Measurements from ENCODE around the gene TMEM245. TPM values are rescaled to one million over a fixed set of nuclear protein-coding genes. Genes with fewer than 3 reads are reported as not detected.
"Not testable (repeated sequence)": the region's sequence is repeated elsewhere in the genome, so short reads cannot be mapped to it uniquely, and the experiment has no call there.

Gene TMEM245
- total RNA-seq, 1 donor from 2014 or later, result 67.7 TPM

DNA sequence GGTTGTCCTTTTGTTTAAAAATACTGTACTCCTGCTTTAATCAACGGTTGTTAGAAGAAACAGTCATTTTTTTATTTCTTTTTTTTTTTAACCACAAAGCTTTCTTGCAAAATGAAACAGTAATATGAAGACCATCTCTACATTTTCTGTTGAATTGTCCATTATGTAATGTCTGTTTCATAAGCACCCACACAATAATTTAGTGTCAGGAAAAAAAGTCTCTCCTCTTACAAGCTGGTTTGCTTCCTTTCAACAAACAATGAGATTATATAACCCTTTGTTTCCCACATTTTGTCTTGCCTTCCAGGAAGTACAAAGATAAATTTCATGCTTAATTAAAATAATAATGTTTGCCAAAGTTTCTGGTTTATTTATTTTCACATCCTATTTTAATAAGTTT lies 123.1 kb downstream of the TMEM245 start:
- DNase-seq (ENCODE audit: low spot score), result no peak

- DNase-seq (ENCODE audit: low spot score), result no peak
These were observed 125.1 kb downstream of the TMEM245 start for GRCh38 chr9:108994695-108995094.

DNA sequence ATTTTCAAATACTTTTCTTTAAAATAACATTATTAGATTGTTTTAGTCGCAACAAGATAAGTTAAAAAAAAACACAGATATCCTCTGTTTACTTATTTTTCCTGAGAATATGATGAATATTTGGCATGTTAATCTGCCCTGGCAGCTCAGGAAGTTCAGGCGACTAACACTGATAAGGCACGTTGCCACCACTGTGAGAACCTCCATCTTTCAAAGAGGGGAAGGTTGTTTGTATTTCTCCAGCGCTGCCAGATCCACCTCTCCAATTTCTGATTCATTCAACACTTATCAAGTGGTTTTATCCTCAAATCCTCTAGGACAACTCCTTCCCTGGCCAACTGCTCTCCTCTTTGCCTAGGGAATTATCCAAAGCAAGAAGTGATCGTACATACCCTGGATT lies 128.3 kb downstream of the TMEM245 start:
- DNase-seq (ENCODE audit: low spot score), result no peak

- DNase-seq (ENCODE audit: low spot score), result no peak
These were observed 135.9 kb downstream of the TMEM245 start for GRCh38 chr9:108983885-108984284.

GRCh38 chr9:108980893-108981292 lies 138.9 kb downstream of the TMEM245 start:
- DNase-seq (ENCODE audit: low spot score), result no peak

DNA sequence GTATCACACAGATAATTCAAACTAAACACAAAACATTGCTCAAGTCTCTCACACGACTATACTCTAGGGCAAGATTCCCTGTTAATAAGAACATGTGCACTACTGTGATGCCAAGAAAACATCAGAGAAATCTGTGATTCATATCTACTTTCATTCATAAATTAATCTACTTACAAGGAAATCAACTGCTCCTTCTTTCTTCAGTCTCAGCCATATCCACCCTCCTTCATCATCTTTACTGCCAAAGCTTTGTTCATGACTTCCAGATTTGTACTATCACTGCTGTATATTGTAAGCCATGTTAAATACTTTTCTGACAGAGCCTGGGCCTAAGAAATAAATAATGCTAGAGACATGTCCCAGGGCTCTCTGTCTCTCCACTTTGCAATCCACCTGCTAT lies 141.5 kb downstream of the TMEM245 start:
- DNase-seq (ENCODE audit: low spot score), result no peak

GRCh38 chr9:108973895-108974294 lies 145.9 kb downstream of the TMEM245 start:
- no peak for DNase-seq (ENCODE audit: low spot score)

DNA sequence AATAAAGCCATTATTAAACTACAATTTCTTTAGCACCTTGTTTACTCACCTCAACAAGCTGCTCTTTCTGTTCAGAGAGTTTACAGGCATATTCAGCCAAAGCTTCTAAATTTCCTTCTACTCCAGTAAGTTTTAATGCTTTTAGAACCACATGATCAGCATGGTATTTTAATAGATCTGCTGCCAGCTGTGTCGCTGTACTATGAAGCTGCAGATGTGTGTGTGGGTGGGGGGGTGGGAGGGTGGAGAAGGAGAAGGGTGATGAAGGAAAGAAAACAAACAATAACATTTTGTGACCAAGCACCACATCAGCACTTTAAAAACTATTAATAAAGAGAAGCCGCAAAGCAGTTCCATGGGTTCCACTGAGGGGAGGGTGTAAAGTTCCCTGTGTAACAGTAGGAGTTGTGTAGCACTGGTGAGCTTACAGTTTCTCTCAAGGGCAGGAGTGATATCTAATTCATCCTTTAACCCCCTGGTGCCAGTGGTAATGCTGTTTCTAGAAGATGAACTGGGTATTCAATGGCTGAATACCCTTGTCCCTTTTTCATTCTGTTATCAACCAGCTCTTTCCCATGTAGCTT lies 147.0 kb downstream of the TMEM245 start:
- no peak for DNase-seq (ENCODE audit: low spot score)

DNA sequence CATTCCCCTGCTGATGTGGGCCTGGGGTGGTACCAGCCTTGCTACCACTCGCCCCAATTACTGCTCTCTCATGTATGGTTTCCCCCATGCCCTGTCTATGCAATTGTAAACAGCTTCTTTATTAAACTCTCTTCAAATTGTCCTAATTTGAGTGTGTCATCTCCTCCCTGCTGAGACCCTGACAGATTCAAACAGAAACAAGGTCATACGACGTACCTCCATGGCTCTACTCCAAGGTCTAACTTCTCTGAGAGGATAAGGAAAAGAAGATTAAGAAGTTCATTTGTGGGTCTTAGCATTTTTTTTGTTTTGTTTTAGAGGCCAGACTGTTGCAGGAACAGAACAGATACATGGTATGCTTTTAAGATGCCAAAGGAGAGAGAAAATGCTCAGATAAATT lies 147.6 kb downstream of the TMEM245 start:
- DNase-seq (ENCODE audit: low spot score), result no peak

GRCh38 chr9:108971392-108971791 lies 148.4 kb downstream of the TMEM245 start:
- DNase-seq (ENCODE audit: low spot score), result not testable (repeated sequence)

DNA sequence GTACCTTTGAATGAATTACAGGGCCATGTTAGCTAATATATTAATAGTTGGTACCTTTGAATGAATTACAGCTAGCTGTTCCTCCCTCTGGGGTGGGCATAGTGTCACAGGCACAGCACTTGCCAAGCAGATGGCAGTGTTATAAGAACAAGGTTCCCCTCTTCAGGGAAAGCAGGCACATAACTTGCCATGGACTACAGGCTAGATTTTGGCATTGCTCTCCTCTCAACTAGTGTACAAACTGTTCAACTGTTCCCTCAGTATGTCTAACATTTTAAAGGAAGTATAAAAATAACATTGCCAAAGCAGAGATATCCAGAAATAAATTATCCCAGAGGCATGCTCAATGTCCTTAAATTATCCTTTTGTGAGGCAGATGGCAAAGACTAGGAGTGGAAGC lies 151.8 kb downstream of the TMEM245 start:
- DNase-seq (ENCODE audit: low spot score), result no peak

Other genes starting within 250 kb of the TMEM245 start
- gene ELP1, start 185.8 kb downstream of the TMEM245 start, total RNA-seq, result 24.2 TPM
- 23.5 TPM for gene ABITRAM, start 185.5 kb downstream of the TMEM245 start, total RNA-seq
- gene CTNNAL1, start 106.4 kb downstream of the TMEM245 start, total RNA-seq, result 19.9 TPM
- 11.0 TPM for gene FRRS1L, start 47.3 kb upstream of the TMEM245 start, total RNA-seq
- gene EPB41L4B, start 201.1 kb upstream of the TMEM245 start, total RNA-seq, result 15.9 TPM